K562 (cell line): ENCODE measurements around the gene C11orf98.
"Not testable (repeated sequence)": the region's sequence is repeated elsewhere in the genome, so short reads cannot be mapped to it uniquely, and the experiment has no call there.

Experiments used
- BCL6 ChIP-seq: fragments of 250-450 bp; sonication (Bioruptor Pico); IDR thresholded peaks from 2 replicates; pipeline ENCODE4 v1.4.0; 2020
- BRF2 ChIP-seq: IDR thresholded peaks from 3 replicates; pipeline ENCODE4 v1.6.1; 2011; ENCODE audit warnings: borderline replicate concordance, mild to moderate bottlenecking; ENCODE audit not compliant: insufficient read length, insufficient read depth
- CHD1 ChIP-seq: fragments of 200-600 bp; sonication (generic); IDR thresholded peaks from one replicate; pipeline ENCODE4 v1.6.1; 2012; ENCODE audit warnings: mild to moderate bottlenecking, moderate library complexity, low read length, inconsistent platforms
- CREB1 ChIP-seq, 2 experiments: sonication (generic) in 1 of 2; formaldehyde crosslinking in 1 of 2; IDR thresholded peaks; 2 replicates each; pipeline versions ENCODE4 v1.6.1 to v1.8.0; 2012 to 2022; ENCODE audit warnings: inconsistent platforms in 1 of 2, mild to moderate bottlenecking in 1 of 2, missing genetic modification reagents in 1 of 2, moderate library complexity in 1 of 2
- DPF2 ChIP-seq: fragments of 450-650 bp; IDR thresholded peaks from 2 replicates; pipeline ENCODE4 v1.6.1; 2016
- FOXM1 ChIP-seq, 2 experiments: fragments of 450-650 bp in 1 of 2; sonication (generic) in 1 of 2; formaldehyde crosslinking in 1 of 2; IDR thresholded peaks; 2 replicates each; pipeline versions ENCODE4 v1.6.1 to v1.9.0; 2017 to 2022; ENCODE audit warnings: low read depth in 2 of 2, mild to moderate bottlenecking in 2 of 2, missing genetic modification reagents in 1 of 2, moderate library complexity in 1 of 2
- FUS ChIP-seq: fragments of 200-400 bp; formaldehyde crosslinking; optimal IDR thresholded peaks from 2 replicates; pipeline ENCODE3; 2017; ENCODE audit warnings: low read depth, low read length
- GTF2F1 ChIP-seq: IDR thresholded peaks from 2 replicates; pipeline ENCODE4 v1.6.1; 2011; ENCODE audit warnings: low read depth, low read length, improper control_type of control experiment
- MXI1 ChIP-seq: IDR thresholded peaks from 2 replicates; pipeline ENCODE4 v1.6.1; 2011; ENCODE audit warnings: low read depth, mild to moderate bottlenecking, improper control_type of control experiment, low read length
- POLR2A ChIP-seq: fragments of 450-650 bp; conservative IDR thresholded peaks from 2 replicates; pipeline ENCODE4 v1.6.1; 2016
- TOE1 ChIP-seq, 2 experiments: fragments of 450-650 bp in 1 of 2; sonication (generic) in 1 of 2; formaldehyde crosslinking in 1 of 2; IDR thresholded peaks; 2 replicates each; pipeline versions ENCODE4 v1.7.1 to v1.8.0; 2016 to 2022; ENCODE audit warnings: borderline replicate concordance in 2 of 2, mild to moderate bottlenecking in 2 of 2, antibody characterized with exemption in 1 of 2, inconsistent platforms in 1 of 2, low read depth in 1 of 2, missing genetic modification reagents in 1 of 2, moderate library complexity in 1 of 2
- TF ChIP-seq, protein P1 (sequence below), 3 experiments: IDR thresholded peaks in 2 of 3; conservative IDR thresholded peaks in 1 of 3; 2 replicates each; pipeline ENCODE4 v1.5.1; 2011 to 2012; ENCODE audit warnings: low read length in 3 of 3, mild to moderate bottlenecking in 3 of 3, control low read depth in 2 of 3, improper control_type of control experiment in 1 of 3, inconsistent platforms in 1 of 3, low read depth in 1 of 3, mixed read lengths in 1 of 3, moderate library complexity in 1 of 3; ENCODE audit not compliant: insufficient read depth in 2 of 3
- TF ChIP-seq, protein P2 (sequence below), 2 experiments: fragments of 450-650 bp; formaldehyde crosslinking in 1 of 2; IDR thresholded peaks; 2 replicates each; pipeline versions ENCODE4 v1.4.0 to v1.6.1; 2014 to 2020; ENCODE audit warnings: mild to moderate bottlenecking in 2 of 2, borderline replicate concordance in 1 of 2, low read depth in 1 of 2

DNA sequence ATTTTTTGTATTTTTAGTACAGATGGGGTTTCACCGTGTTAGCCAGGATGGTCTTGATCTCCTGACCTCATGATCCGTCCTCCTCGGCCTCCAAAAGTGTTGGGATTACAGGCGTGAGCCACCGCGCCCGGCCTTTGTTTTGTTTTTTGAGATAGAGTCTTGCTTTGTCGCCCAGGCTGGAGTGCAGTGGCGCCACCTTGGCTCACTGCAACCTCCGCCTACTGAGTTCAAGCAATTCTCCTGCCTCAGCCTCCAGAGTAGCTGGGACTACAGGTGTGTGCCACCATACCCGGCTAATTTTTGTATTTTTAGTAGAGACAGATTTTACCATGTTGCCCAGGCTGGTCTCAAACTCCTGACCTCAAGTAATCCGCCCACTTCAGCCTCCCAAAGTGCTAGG is 14.7 kb downstream of the C11orf98 start:
- not testable (repeated sequence) for TF ChIP-seq BCL6 (CRISPR knock-in tag); CHD1; MXI1; GTF2F1; FUS; DPF2; POLR2A; BRF2; FOXM1 (IDR thresholded peaks at IDR 0.05; ENCODE audit: low read depth); FOXM1 (CRISPR knock-in tag; IDR thresholded peaks at IDR 0.05; ENCODE audit: low read depth); TOE1 (IDR thresholded peaks at IDR 0.05; ENCODE audit: borderline replicate concordance); TOE1 (CRISPR knock-in tag; IDR thresholded peaks at IDR 0.05; ENCODE audit: borderline replicate concordance, low read depth); CREB1 (IDR thresholded peaks at IDR 0.05); CREB1 (CRISPR knock-in tag; IDR thresholded peaks at IDR 0.05)
- TF ChIP-seq, protein P1, sequence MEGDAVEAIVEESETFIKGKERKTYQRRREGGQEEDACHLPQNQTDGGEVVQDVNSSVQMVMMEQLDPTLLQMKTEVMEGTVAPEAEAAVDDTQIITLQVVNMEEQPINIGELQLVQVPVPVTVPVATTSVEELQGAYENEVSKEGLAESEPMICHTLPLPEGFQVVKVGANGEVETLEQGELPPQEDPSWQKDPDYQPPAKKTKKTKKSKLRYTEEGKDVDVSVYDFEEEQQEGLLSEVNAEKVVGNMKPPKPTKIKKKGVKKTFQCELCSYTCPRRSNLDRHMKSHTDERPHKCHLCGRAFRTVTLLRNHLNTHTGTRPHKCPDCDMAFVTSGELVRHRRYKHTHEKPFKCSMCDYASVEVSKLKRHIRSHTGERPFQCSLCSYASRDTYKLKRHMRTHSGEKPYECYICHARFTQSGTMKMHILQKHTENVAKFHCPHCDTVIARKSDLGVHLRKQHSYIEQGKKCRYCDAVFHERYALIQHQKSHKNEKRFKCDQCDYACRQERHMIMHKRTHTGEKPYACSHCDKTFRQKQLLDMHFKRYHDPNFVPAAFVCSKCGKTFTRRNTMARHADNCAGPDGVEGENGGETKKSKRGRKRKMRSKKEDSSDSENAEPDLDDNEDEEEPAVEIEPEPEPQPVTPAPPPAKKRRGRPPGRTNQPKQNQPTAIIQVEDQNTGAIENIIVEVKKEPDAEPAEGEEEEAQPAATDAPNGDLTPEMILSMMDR (IDR thresholded peaks at IDR 0.05 in 2 of 3, conservative IDR thresholded peaks at IDR 0.05 in 1 of 3; ENCODE audit: insufficient read depth in 2 of 3, low read depth in 1 of 3, low read length in 3 of 3), result not testable (repeated sequence)
- TF ChIP-seq, protein P2, sequence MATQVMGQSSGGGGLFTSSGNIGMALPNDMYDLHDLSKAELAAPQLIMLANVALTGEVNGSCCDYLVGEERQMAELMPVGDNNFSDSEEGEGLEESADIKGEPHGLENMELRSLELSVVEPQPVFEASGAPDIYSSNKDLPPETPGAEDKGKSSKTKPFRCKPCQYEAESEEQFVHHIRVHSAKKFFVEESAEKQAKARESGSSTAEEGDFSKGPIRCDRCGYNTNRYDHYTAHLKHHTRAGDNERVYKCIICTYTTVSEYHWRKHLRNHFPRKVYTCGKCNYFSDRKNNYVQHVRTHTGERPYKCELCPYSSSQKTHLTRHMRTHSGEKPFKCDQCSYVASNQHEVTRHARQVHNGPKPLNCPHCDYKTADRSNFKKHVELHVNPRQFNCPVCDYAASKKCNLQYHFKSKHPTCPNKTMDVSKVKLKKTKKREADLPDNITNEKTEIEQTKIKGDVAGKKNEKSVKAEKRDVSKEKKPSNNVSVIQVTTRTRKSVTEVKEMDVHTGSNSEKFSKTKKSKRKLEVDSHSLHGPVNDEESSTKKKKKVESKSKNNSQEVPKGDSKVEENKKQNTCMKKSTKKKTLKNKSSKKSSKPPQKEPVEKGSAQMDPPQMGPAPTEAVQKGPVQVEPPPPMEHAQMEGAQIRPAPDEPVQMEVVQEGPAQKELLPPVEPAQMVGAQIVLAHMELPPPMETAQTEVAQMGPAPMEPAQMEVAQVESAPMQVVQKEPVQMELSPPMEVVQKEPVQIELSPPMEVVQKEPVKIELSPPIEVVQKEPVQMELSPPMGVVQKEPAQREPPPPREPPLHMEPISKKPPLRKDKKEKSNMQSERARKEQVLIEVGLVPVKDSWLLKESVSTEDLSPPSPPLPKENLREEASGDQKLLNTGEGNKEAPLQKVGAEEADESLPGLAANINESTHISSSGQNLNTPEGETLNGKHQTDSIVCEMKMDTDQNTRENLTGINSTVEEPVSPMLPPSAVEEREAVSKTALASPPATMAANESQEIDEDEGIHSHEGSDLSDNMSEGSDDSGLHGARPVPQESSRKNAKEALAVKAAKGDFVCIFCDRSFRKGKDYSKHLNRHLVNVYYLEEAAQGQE (IDR thresholded peaks at IDR 0.05; ENCODE audit: borderline replicate concordance), result not testable (repeated sequence)
- TF ChIP-seq, protein P2 (CRISPR knock-in tag; IDR thresholded peaks at IDR 0.05; ENCODE audit: low read depth), result not testable (repeated sequence)
